C4-2B (cell line): ENCODE data around the gene BABAM2.

Experiments used
- ZFX ChIP-seq: fragments of 450-650 bp; IDR thresholded peaks from 2 replicates; pipeline ENCODE4 v1.6.1; 2017
- TF ChIP-seq, protein P1 (sequence below): fragments of 450-650 bp; conservative IDR thresholded peaks from 2 replicates; pipeline ENCODE4 v1.5.1; 2017; ENCODE audit warnings: mild to moderate bottlenecking

DNA sequence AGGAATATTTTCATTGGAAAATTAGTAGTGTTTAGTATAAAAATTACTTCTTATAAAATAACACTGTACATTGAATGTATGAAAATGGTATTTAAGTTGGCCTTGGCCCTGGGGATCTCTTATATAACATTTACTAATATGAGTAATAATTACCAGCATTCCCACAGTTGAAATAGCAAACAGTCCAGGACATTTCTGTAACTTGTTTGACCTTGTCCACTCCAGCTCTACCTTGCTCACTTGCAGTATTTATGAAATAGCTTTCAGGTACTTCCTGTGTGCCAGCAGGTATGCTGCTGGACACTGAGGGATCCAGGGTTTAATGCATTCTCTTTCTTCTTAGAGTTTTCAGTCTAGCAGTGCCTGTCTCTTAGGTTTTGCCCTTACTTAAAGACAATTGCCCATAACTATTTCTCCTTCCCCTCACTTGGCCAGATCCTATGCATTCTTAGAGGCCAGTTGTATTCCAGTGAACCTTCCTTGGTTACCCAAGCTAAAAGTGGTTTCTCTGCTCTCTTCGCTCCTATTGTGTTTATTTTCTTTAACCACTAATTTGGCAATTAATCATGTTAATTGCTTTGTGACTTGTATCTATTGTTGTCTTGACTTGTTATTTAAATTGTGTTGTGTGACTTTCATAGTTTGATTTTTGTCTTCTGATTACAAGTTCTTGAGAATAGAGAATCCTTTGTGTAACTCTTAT lies 25.9 kb downstream of the BABAM2 start:
- no peak for TF ChIP-seq ZFX
- TF ChIP-seq, protein P1, sequence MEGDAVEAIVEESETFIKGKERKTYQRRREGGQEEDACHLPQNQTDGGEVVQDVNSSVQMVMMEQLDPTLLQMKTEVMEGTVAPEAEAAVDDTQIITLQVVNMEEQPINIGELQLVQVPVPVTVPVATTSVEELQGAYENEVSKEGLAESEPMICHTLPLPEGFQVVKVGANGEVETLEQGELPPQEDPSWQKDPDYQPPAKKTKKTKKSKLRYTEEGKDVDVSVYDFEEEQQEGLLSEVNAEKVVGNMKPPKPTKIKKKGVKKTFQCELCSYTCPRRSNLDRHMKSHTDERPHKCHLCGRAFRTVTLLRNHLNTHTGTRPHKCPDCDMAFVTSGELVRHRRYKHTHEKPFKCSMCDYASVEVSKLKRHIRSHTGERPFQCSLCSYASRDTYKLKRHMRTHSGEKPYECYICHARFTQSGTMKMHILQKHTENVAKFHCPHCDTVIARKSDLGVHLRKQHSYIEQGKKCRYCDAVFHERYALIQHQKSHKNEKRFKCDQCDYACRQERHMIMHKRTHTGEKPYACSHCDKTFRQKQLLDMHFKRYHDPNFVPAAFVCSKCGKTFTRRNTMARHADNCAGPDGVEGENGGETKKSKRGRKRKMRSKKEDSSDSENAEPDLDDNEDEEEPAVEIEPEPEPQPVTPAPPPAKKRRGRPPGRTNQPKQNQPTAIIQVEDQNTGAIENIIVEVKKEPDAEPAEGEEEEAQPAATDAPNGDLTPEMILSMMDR: no peak
